NCI-H446 (cell line): ENCODE data around the gene CBL.
"Not testable (repeated sequence)": the region's sequence is repeated elsewhere in the genome, so short reads cannot be mapped to it uniquely, and the experiment has no call there.

Experiments used
- DNase-seq, 2 experiments: peaks; one replicate each; lab custom pipeline; 2025; lab: John Stamatoyannopoulos, UW

CBL gene

DNA sequence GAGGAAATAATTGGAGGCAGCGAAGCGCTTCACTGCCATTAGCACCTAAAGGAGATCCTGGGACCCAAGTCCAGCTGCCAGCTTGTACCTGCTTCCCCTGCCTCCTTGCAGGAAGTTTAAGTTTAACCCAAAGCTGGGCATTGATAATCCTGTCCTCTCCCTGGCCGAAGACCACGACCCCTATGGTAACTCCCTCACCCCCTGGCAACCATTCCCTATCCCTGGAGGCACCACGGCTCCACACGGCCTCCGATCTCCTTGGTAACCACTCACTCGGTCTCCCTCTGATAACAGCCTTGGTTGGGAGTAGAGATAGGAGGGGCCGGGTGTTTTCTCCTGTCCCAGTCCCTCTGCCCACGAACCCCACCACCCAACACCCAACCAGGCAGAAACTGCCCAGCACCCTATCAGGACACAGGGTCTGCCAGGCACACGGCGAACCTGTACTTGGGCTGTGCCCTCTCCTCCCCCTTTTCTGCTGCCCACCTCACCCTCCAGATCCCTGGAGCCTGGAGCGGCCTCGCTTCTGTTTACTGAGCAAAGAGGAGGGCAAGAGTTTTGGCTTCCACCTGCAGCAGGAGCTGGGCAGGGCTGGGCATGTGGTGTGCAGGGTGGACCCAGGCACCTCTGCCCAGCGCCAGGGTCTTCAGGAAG, 20.0 kb upstream of the CBL start:
- DNase-seq = no peak

DNA sequence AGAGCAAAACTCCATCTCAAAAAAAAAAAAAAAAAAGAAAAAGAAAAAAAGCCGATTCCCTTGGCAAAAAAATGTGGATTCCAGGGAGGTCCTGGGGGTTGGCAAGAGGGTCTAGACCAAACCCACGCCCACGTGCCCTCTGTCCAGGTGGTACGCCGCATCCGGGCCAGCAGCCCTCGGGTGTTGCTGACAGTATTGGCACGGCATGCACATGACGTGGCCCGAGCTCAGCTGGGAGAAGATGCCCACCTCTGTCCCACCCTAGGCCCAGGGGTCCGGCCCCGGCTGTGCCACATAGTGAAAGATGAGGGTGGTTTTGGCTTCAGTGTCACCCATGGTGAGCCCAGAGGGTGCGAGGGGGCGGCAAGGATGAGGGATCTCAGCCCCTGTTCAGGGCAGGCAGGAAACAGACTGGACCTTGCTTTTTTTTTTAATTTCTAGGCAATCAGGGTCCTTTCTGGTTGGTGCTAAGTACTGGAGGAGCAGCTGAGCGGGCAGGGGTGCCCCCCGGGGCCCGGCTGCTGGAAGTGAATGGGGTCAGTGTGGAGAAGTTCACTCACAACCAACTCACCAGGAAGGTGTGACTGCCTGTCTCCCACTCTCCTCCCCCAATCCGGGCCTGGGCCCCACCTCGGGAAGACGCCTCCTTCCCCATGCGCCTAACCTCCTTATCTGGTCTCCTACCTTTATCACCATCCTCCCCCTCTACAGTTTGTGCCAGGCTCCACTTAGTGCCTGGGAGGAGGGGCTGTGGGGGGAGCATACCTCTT, 18.8 kb upstream of the CBL start:
- no peak for DNase-seq

DNA sequence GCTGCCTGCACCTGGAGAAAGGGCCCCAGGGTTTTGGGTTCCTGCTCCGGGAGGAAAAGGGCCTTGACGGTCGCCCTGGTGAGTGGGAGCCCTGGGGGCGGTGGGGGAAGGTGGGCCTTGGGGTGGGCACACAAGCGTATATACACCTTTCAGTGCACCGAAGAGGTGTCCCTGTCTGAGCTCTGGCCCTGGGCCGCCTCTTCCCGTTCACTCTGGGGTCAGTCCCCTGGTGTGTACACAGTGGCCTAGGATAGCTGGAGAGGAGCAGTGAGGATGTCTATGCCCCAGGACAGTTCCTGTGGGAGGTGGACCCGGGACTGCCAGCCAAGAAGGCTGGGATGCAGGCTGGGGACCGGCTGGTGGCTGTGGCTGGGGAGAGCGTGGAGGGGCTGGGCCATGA, 18.1 kb upstream of the CBL start:
- no peak for DNase-seq

DNA sequence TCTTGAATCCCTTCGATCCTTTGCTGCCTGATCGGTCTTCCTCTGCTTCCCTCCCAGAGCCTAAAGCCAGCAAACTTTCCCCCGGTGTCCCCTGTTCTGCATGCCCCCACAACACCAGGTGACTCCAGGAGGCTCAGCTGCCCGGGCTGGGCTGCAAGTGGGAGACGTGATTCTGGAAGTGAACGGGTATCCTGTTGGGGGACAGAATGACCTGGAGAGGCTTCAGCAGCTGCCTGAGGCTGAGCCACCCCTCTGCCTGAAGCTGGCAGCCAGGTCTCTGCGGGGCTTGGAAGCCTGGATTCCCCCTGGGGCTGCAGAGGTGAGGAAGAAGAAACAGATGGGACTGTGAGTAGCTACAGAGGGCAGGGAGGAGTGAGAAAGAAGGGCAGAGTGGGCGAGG, 17.3 kb upstream of the CBL start:
- no peak for DNase-seq

DNA sequence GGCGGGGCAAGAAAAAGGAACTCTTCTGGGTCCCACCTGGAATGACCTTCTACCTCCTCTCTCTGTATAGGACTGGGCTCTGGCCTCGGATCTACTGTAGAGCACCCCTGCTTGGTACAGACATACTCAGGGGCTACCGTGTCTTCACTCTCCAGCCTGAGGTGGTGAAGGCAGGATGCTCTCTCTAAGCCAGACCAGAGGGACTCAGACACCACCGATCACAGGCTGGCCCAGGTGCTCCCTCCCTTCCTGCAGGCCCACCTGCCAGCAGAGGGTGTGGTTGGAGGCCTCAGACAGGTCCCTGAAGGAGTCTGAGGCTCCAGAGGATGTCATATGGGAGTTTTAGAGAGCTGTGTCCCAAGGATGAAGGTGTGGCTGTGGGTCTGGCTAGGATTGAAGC, 16.7 kb upstream of the CBL start:
- DNase-seq = no peak

DNA sequence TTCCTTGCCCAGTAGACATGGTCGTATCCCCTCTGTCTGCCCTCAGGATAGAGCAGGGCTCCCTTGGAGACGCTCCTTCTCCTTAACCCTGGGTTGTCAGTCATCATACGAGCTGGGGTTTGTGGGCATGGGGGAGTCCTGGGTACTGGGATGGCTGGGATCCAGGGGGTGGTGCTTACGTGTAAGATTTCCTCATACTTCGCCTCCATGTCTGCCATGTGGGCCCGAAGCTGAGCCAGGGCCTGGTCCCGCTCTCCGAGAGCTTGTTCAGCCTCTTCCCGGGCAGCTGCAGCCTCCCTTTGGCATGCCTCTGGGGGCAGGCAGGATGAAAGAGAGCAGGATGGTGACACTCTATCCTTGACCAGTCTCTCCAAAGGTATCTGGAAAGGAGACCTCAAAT, 15.6 kb upstream of the CBL start:
- no peak for DNase-seq

DNA sequence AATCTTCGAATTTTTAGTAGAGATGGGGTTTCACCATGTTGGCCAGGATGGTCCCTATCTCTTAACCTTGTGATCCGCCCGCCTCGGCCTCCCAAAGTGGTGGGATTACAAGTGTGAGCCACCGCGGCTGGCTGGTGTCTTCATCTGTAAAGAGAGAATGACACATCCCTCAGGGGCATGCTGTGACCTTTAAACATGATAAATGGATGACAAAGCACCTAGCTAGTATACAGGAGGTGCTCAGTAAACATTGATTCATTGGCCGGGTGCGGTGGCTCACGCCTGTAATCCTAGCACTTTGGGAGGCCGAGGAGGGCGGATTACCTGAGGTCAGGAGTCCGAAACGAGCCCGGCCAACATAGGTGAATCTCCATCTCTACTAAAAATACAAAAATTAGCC, 14.9 kb upstream of the CBL start:
- DNase-seq = not testable (repeated sequence)

DNA sequence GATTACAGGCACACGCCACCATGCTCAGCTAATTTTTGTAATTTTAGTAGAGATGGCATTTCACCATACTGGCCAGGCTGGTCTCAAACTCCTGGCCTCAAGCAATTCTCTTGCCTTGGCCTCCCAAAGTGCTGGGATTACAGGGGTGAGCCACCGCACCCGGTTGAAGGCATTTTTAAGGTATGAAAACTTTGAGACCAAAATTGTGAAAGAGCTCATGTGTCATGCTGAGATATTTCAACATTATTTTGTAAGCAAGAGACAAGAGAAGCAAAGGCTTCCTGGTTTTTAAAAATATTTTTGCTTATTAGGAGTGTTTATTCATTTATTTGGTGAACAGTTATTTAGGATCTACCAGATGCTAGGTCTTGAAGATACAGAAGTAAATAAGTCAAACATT, 14.0 kb upstream of the CBL start:
- DNase-seq = no peak

- no peak for DNase-seq
Observed at GRCh38 chr11:119193001-119193400, 13.1 kb upstream of the CBL start.

DNA sequence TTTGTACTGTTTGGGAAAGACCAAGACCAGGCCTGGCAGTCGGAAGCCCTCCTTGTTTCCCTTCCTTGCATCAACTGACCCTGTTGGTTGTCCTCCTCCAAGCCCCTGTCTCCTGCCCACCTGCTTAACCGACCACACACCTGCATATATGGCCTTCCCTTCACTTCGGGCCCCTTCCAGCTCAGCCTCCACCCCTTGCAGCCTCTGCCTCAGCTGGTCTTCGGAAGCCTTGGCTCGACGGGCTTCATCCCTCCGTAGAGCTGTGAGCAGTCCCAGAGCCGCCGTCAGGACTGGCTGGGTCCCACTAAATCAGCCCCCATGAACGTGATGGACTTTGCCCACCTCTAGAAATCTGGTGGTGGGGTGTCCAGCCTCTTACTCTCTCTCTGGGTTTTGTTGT, 12.5 kb upstream of the CBL start:
- no peak for DNase-seq

DNA sequence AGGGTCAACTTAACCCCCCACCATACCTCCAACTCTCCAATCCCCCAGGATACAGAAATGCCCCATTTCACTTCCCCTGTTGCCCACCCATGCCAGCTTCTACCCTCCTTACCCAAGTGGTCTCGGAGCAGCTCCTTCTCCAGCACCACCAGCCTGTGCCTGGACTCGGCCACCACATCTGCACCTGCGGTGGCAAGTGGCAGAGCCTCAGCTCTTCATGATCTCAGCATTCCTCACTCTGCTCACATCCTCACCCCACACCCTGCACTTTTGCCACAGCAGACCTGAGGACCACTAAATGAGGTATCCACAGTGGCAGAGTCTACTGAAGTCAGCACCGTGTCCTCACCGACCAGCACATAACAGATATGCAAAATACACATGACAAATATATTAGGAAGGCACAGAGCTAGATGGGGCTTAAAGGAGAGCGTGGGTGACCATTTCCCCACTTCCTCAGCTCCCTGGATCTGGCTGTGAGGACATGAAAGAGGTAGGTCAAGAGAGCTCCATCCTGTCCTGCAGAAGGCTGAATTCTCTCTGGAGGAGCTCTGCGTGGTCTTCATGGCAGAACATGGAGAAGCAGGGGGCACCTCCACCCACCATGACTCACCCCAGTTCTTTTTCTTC, 11.2 kb upstream of the CBL start:
- DNase-seq = no peak

DNA sequence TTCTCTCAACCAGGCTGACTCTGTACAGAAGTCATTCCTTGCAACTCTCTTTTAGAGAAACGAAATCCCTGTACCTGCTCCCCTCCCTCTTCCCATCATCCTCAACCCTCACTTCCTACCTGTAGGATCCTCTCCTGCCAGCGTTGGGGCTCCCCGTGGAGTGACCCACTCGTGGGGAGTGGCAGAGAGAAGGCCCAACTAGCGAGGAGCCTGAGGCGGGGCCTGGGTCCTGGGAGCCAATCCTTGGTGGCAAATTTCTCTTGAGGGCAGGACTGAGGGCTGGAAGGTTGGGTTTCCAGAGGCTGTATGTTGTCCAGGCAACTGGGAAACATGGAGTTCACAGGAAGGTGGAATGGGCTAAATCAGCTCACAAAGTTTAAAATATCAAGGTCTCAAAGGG, 10.5 kb upstream of the CBL start:
- peak; percentile 29 to 51 for DNase-seq

GRCh38 chr11:119196833-119197483, 9.2 kb upstream of the CBL start:
- DNase-seq = peak; percentile 71 to 78

GRCh38 chr11:119198925-119199324, 7.2 kb upstream of the CBL start:
- no peak for DNase-seq

DNA sequence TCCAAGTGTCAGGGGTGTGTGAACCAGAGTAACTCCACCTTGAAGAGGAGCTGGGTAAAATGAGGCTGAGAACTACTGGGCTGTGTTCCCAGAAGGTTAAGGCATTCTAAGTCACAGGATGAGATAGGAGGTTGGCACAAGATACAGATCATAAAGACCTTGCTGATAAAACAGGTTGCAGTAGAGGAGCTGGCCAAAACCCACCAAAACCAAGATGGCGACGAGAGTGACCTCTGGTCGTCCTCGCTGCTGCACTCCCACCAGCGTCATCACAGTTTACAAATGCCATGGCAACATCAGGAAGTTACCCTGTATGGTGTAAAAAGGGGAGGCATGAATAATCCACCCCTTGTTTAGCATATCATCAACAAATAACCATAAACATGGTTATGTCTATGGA, 4.9 kb upstream of the CBL start:
- not testable (repeated sequence) for DNase-seq

DNA sequence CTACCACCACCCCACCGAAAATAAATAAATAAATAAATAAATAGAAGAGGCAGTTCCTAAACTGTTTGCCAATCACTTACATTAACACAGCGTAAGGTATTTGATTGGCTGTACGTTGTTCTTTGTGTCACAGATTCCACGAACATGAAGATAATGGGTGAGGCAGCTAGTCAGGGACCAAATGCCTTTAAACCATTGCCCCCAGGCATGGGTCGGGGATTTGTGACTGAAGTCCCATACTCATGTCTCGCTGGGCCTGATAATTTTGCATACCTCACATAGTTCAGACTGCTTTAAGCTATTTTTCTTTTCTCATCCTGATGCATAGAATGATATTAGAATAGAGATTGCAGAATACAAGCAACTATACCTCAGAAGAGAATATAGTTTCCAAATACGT, 3.6 kb upstream of the CBL start:
- DNase-seq = no peak

- DNase-seq = no peak
Observed at GRCh38 chr11:119204066-119204465, 2.1 kb upstream of the CBL start.

- no peak for DNase-seq
Observed at GRCh38 chr11:119205080-119205479, 1.1 kb upstream of the CBL start.

DNA sequence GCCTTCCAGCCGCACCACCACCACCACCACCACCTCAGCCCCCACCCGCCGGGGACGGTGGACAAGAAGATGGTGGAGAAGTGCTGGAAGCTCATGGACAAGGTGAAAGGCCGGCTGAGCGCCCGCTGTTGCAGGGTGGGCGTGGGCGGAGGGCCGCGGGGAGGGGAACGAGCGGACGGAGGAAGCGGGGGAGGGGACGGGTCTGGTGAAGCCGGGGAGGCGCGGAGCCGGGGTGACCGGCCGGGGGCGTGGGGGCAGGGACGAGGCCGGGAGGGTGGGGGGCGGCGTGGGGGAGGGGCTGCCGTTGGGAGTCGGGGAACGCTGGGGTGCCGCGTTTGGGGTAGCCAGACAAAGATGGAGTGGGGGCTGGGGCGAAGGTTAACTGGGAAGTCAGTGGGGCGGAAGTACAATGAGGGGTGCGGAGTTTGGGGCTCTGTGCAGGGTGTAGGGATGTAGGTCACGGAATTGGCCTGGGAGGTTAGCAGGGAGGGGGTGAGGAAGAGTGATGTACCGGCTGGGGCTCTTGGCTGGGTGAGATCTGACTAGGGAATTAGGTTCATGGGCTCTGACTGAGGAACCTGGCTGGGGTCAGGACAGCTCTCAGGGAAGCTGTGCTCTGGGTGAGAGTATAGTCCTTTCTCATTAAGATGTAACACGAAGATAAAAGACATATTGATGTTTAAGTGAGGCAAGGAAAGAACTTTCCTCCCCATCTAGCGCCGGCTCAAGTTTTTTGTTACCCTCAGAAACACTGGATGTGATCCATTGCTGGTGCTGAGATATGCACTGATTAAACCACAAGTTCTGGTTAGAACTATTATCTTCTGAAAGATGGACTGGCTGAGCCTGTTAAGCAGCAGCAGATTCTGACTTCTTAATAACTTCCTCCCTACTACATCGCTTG, 624 bp downstream of the CBL start:
- no peak for DNase-seq

DNA sequence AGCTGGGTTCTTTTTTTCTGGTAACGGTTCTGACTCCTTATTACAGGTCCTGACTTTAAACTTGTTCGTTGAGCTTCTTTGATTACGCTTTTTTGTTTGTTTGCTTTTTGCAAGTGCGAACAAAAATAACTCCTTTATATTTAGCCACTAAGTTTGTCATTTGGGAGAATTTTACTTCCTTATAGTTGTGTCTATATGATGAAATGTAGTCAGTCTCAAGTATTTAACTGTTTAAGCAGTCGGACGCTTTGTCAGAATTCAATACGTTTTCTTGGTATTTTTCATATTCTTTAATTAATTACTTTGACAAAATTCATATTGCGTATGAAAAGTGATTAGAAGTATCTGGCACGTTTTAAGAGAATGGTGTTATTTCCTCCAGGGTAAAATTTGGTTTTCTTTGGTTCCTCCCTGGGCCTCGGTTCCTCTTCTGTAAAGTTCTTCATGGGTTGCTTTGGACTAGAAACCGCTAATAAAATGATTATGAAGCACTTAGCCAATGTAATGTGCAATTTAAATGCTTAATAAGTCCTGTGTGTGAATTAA, 1.3 kb downstream of the CBL start:
- DNase-seq = no peak

GRCh38 chr11:119209186-119209585, 3.0 kb downstream of the CBL start:
- DNase-seq = no peak

DNA sequence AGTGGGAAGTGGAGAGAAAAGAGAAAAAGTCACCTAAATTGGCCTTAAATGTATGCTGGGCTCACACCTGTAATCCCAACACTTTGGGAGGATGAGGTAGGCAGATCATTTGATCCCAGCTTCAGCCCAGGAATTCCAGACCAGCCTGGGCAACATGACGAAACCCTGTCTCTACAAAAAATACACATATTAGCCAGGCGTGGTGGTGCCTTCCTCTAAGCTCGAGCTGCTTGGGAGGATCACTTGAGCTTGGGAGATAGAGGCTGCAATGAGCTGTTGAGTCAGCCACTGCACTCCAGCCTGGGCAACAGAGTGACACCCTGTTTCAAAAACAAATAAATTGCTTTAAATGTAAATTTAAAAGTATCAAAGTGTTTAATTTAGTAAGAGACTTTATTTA, 3.9 kb downstream of the CBL start:
- no peak for DNase-seq
